ENCODE data around the gene NR1H4. TPM values are rescaled to one million over a fixed set of nuclear protein-coding genes. Genes with fewer than 3 reads are reported as not detected.
A peak's percentile ranks its signal among the peaks of the same experiment; 100 is the strongest.
"Not testable (repeated sequence)": the region's sequence is repeated elsewhere in the genome, so short reads cannot be mapped to it uniquely, and the experiment has no call there.

NR1H4 gene
- total RNA-seq, 2 donors from 2014 or later: not detected

- no peaks in the 10 kb centered on the region for H3K27me3 ChIP-seq (replicated peaks; ENCODE audit: insufficient read depth)
- no peaks in the 10 kb centered on the region for H3K36me3 ChIP-seq
- no peaks in the 10 kb centered on the region for H3K9me3 ChIP-seq
- no peak overlapping the region for H3K4me3 ChIP-seq
- H3K4me1 ChIP-seq (replicated peaks): no peaks in the 10 kb centered on the region
- H3K27ac ChIP-seq: no peak overlapping the region
- 0% methylated on average over 1 of the region's 1 CpG for WGBS
- intact Hi-C loops (cut with DNase I): loop anchor here (10.0 kb wide), 1 partner anchor 200 kb away; the partner anchor contains the start of gene SLC17A8
- peak; percentile 55 to 85 (median 74) for TF ChIP-seq CTCF (IDR thresholded peaks at IDR 0.05)
- TF ChIP-seq POLR2A (IDR thresholded peaks at IDR 0.05): no peak
- TF ChIP-seq POLR2AphosphoS5 (IDR thresholded peaks at IDR 0.05): peak; percentile 14
- no peak for DNase-seq (ENCODE audit: low spot score)
Observed at GRCh38 chr12:100554608-100555077, 81.0 kb downstream of the NR1H4 start.

GRCh38 chr12:100555722-100556121 is 82.1 kb downstream of the NR1H4 start:
- Histone ChIP-seq H3K9me3 (no peaks in the 10 kb centered on the region), H3K4me3 (no peak overlapping the region), H3K36me3 (no peaks in the 10 kb centered on the region), H3K27ac (no peak overlapping the region), H3K4me1 (replicated peaks) (no peaks in the 10 kb centered on the region), H3K27me3 (replicated peaks; ENCODE audit: insufficient read depth) (no peaks in the 10 kb centered on the region)
- intact Hi-C loops (cut with DNase I): loop anchor here (10.0 kb wide), 1 partner anchor 201 kb away; the partner anchor contains the start of gene SLC17A8
- 54% methylated on average over 2 of the region's 2 CpGs for WGBS
- TF ChIP-seq POLR2AphosphoS5 (IDR thresholded peaks at IDR 0.05) (no peak), POLR2A (IDR thresholded peaks at IDR 0.05) (no peak)
- DNase-seq (ENCODE audit: low spot score): no peak

GRCh38 chr12:100557357-100557756 is 83.7 kb downstream of the NR1H4 start:
- intact Hi-C loops (cut with DNase I): loop anchor here (10.0 kb wide), 1 partner anchor 203 kb away; the partner anchor contains the start of gene SLC17A8
- whole genome bisulfite sequencing: 91% methylated on average over 2 of the region's 2 CpGs

GRCh38 chr12:100559261-100559660 is 85.6 kb downstream of the NR1H4 start:
- 93% methylated on average over 21 of the region's 21 CpGs for WGBS

More at GRCh38 chr12:100557357-100557756, 83.7 kb downstream of the NR1H4 start:
- TF ChIP-seq POLR2AphosphoS5 (IDR thresholded peaks at IDR 0.05) (no peak), CTCF (IDR thresholded peaks at IDR 0.05) (no peak), POLR2A (IDR thresholded peaks at IDR 0.05) (no peak)
- Histone ChIP-seq H3K27ac (no peak overlapping the region), H3K4me1 (replicated peaks) (no peaks in the 10 kb centered on the region), H3K4me3 (no peak overlapping the region), H3K36me3 (no peaks in the 10 kb centered on the region), H3K27me3 (replicated peaks; ENCODE audit: insufficient read depth) (no peaks in the 10 kb centered on the region), H3K9me3 (no peaks in the 10 kb centered on the region)
- DNase-seq (ENCODE audit: low spot score): no peak

GRCh38 chr12:100564090-100564489 is 90.4 kb downstream of the NR1H4 start:
- TF ChIP-seq CTCF (IDR thresholded peaks at IDR 0.05): no peak
- TF ChIP-seq POLR2AphosphoS5 (IDR thresholded peaks at IDR 0.05): no peak
- no peak for TF ChIP-seq POLR2A (IDR thresholded peaks at IDR 0.05)
- Histone ChIP-seq H3K27me3 (replicated peaks; ENCODE audit: insufficient read depth) (no peaks in the 10 kb centered on the region), H3K4me1 (replicated peaks) (no peaks in the 10 kb centered on the region), H3K36me3 (no peaks in the 10 kb centered on the region), H3K27ac (no peak overlapping the region), H3K4me3 (no peak overlapping the region), H3K9me3 (no peaks in the 10 kb centered on the region)
- no peak for DNase-seq (ENCODE audit: low spot score)
- 35% methylated on average over 2 of the region's 2 CpGs for WGBS
- intact Hi-C loops (cut with DNase I): no loop called here

More at GRCh38 chr12:100559261-100559660, 85.6 kb downstream of the NR1H4 start:
- H3K9me3 ChIP-seq; H3K36me3 ChIP-seq; H3K27me3 ChIP-seq (replicated peaks; ENCODE audit: insufficient read depth); H3K27ac ChIP-seq; H3K4me1 ChIP-seq (replicated peaks); H3K4me3 ChIP-seq; DNase-seq (ENCODE audit: low spot score): not testable (repeated sequence)
- intact Hi-C loops (cut with DNase I): loop anchor here (10.0 kb wide), 1 partner anchor 204 kb away; the partner anchor contains the start of gene SLC17A8

GRCh38 chr12:100564905-100565467 is 91.3 kb downstream of the NR1H4 start:
- H3K9me3 ChIP-seq: no peaks in the 10 kb centered on the region
- intact Hi-C loops (cut with DNase I): no loop called here
- H3K36me3 ChIP-seq: no peaks in the 10 kb centered on the region
- 88% methylated on average over 6 of the region's 6 CpGs for WGBS
- TF ChIP-seq POLR2AphosphoS5 (IDR thresholded peaks at IDR 0.05) (no peak), POLR2A (IDR thresholded peaks at IDR 0.05) (no peak), CTCF (IDR thresholded peaks at IDR 0.05) (no peak)
- H3K27me3 ChIP-seq (replicated peaks; ENCODE audit: insufficient read depth): no peaks in the 10 kb centered on the region
- H3K27ac ChIP-seq: no peak overlapping the region
- DNase-seq (ENCODE audit: low spot score): no peak
- H3K4me3 ChIP-seq: no peak overlapping the region
- no peaks in the 10 kb centered on the region for H3K4me1 ChIP-seq (replicated peaks)

Data from prostate gland (tissue), 2 donors.